ENCODE data around the gene SCRN3.
"Not testable (repeated sequence)": the region's sequence is repeated elsewhere in the genome, so short reads cannot be mapped to it uniquely, and the experiment has no call there.

SCRN3 gene

GRCh38 chr2:174403628-174404027, 8.1 kb downstream of the SCRN3 start:
- no peak for DNase-seq (ENCODE audit: low spot score)

- DNase-seq (ENCODE audit: low spot score) = not testable (repeated sequence)
Measured at GRCh38 chr2:174410039-174410438, 14.5 kb downstream of the SCRN3 start.

GRCh38 chr2:174412256-174412655, 16.7 kb downstream of the SCRN3 start:
- DNase-seq (ENCODE audit: low spot score) = no peak

GRCh38 chr2:174428214-174428613, 32.7 kb downstream of the SCRN3 start:
- DNase-seq (ENCODE audit: low spot score) = no peak

- DNase-seq (ENCODE audit: low spot score) = no peak
Measured at GRCh38 chr2:174430066-174430465, 34.5 kb downstream of the SCRN3 start.

- DNase-seq (ENCODE audit: low spot score) = no peak
Measured at GRCh38 chr2:174431902-174432301, 36.4 kb downstream of the SCRN3 start.

- DNase-seq (ENCODE audit: low spot score) = no peak
Measured at GRCh38 chr2:174436351-174436750, 40.8 kb downstream of the SCRN3 start.

GRCh38 chr2:174438146-174438886, 42.8 kb downstream of the SCRN3 start:
- DNase-seq (ENCODE audit: low spot score) = no peak

- no peak for DNase-seq (ENCODE audit: low spot score)
Measured at GRCh38 chr2:174439323-174439722, 43.8 kb downstream of the SCRN3 start.

- DNase-seq (ENCODE audit: low spot score) = no peak
Measured at GRCh38 chr2:174439950-174440349, 44.4 kb downstream of the SCRN3 start.

GRCh38 chr2:174442546-174443510, 47.3 kb downstream of the SCRN3 start:
- DNase-seq (ENCODE audit: low spot score) = peak; percentile 22

- no peak for DNase-seq (ENCODE audit: low spot score)
Measured at GRCh38 chr2:174444761-174445160, 49.2 kb downstream of the SCRN3 start.

- no peak for DNase-seq (ENCODE audit: low spot score)
Measured at GRCh38 chr2:174445248-174445647, 49.7 kb downstream of the SCRN3 start.

- DNase-seq (ENCODE audit: low spot score) = no peak
Measured at GRCh38 chr2:174446531-174446930, 51.0 kb downstream of the SCRN3 start.

- DNase-seq (ENCODE audit: low spot score) = no peak
Measured at GRCh38 chr2:174449033-174449432, 53.5 kb downstream of the SCRN3 start.

GRCh38 chr2:174450021-174450816, 54.7 kb downstream of the SCRN3 start:
- DNase-seq (ENCODE audit: low spot score) = no peak

- DNase-seq (ENCODE audit: low spot score) = no peak
Measured at GRCh38 chr2:174454566-174454965, 59.0 kb downstream of the SCRN3 start.

GRCh38 chr2:174461221-174461620, 65.7 kb downstream of the SCRN3 start:
- DNase-seq (ENCODE audit: low spot score) = no peak

GRCh38 chr2:174465327-174465726, 69.8 kb downstream of the SCRN3 start:
- DNase-seq (ENCODE audit: low spot score) = peak; percentile 8

GRCh38 chr2:174473796-174474195, 78.3 kb downstream of the SCRN3 start:
- DNase-seq (ENCODE audit: low spot score) = no peak

GRCh38 chr2:174477759-174478158, 82.2 kb downstream of the SCRN3 start:
- no peak for DNase-seq (ENCODE audit: low spot score)
